ENCODE measurements around the gene CNGB1.

- TF ChIP-seq, protein P1, sequence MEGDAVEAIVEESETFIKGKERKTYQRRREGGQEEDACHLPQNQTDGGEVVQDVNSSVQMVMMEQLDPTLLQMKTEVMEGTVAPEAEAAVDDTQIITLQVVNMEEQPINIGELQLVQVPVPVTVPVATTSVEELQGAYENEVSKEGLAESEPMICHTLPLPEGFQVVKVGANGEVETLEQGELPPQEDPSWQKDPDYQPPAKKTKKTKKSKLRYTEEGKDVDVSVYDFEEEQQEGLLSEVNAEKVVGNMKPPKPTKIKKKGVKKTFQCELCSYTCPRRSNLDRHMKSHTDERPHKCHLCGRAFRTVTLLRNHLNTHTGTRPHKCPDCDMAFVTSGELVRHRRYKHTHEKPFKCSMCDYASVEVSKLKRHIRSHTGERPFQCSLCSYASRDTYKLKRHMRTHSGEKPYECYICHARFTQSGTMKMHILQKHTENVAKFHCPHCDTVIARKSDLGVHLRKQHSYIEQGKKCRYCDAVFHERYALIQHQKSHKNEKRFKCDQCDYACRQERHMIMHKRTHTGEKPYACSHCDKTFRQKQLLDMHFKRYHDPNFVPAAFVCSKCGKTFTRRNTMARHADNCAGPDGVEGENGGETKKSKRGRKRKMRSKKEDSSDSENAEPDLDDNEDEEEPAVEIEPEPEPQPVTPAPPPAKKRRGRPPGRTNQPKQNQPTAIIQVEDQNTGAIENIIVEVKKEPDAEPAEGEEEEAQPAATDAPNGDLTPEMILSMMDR (optimal IDR thresholded peaks at IDR 0.05 in 1 of 3, IDR thresholded peaks at IDR 0.05 in 1 of 3, conservative IDR thresholded peaks at IDR 0.05 in 1 of 3; ENCODE audit: extremely low read depth in 1 of 3, insufficient read depth in 2 of 3, low read length in 3 of 3) = no peak
- TF ChIP-seq EZH2 (IDR thresholded peaks at IDR 0.05; ENCODE audit: low read length) = no peak
These were observed 23.0 kb upstream of the CNGB1 start for GRCh38 chr16:57993897-57994296.

Data from keratinocyte (primary cell).